Measurements from ENCODE around the gene MAPK12.
"Not testable (repeated sequence)": the region's sequence is repeated elsewhere in the genome, so short reads cannot be mapped to it uniquely, and the experiment has no call there.

Gene MAPK12

GRCh38 chr22:50216055-50216683, 45.3 kb downstream of the MAPK12 start:
- DNase-seq (ENCODE audit: low spot score): no peak

DNA sequence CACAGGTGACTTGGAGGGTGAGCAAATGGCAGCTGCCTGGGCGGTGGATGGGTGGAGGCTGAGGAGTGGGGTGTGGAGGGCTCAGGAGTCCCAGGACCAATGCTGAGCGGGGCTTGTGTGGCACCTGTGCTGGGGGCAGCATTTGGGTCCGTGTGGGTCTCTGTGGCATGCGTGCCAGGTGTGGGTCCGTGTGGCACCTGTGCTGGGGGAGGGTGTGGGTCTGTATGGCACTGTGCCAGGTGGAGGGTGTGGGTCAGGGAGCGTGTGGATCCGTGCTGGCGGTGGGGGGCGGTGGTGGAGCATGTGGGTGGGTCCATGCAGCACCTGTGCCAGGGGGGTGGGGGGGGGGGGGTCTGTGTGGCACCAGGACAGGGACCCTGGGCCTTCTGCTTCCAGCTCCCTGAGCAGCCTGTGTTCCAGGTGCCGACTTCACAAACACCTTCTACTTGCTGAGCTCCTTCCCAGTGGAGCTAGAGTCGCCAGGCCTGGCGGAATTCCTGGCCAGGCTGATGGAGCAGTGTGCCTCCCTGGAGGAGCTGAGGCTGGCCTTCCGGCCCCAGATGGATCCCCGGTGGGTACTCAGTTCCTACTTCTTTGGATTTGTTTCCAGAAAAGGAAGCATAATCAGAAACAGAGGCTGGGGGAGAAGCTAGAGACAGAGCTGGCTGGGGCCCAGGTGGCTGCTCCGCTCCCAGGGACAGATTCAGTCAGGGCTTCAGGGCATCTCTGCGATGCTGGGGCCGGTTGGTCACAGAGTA, 46.0 kb downstream of the MAPK12 start:
- DNase-seq (ENCODE audit: low spot score): no peak

DNA sequence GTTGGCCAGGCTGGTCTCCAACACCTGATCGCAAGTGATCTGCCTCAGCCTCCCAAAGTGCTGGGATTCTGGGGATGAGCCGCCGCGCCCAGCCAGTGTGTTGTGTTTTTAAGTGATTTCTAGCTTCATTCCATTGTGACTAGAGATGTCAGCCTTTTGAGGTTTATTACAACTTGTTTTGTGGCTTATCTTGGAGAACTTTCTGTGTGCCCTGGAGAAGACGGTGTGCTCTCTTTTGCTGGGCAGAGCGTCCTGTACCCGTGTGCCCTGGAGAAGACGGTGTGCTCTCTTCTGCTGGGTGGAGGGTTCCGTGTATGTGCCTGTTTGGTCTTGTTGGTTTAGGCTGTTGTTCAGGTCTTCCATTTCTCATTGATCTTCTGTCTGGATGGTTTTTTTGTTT, 48.2 kb downstream of the MAPK12 start:
- no peak for DNase-seq (ENCODE audit: low spot score)

DNA sequence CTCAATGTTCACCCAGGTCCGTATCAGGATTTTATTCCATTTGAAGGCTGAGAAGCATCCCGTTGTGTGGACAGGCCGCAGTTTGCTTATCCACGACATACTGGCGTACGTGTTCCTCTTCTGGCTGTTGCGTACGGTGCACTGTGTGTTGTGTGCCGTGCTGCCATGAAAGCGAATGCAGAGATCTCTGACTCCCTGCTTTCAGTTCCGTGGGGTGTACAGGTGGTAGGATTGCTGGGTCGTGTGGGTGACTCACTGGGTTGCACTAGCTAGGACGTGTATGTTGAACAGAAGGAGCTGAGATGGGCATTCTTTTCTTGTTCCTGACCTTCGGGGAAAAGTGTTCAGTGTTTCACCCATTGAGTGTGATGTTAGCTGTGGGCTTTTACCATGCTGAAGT, 50.3 kb downstream of the MAPK12 start:
- no peak for DNase-seq (ENCODE audit: low spot score)

DNA sequence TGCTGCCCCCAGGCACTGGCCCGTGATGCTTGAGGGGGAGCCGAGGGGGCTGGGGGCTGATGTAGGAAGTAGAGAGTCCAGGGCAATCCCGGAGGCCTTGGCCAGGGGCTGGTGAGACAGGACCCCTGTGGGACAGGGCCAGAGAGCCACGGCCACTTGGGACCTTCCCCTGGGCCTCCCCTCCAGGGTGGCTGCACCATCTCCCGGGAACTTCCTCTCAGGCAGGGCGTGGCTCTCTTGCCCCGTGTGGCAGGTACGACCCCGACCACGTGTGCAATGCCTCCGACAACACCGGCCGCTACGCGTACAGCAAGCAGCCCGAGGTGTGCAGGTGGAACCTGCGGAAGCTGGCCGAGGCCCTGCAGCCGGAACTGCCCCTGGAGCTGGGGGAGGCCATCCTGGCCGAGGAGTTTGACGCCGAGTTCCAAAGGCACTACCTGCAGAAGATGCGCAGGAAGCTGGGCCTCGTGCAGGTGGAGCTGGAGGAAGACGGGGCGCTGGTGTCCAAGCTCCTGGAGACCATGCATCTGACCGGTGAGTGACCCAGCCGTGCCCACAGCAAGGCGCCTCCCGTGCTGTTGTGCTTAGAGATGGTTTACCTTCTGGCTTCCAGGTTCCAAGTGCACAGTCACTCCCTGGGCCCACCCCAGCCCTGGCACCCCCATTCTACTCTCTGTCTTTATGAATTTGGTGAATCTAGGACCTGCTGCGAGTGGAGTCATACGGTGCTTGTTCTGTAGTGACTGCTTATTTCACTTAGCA, 50.9 kb downstream of the MAPK12 start:
- no peak for DNase-seq (ENCODE audit: low spot score)

DNA sequence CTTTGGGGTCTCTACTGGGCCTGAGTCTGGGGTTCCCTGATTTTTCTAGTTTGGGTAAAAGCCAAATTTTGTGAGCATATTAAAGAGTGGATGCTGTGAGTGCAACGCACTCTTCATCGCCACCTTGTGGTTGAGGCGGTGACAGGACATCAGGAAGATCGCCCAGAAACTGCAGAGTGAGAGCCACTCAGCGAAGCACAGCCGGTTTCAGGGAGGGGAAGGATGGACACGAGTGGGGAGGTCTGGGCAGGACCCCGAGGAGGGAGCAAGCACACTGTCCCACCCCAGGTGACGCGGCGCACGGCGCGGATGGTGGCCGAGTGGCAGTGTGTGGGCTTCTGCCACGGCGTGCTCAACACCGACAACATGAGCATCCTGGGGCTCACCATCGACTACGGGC, 51.6 kb downstream of the MAPK12 start:
- no peak for DNase-seq (ENCODE audit: low spot score)

GRCh38 chr22:50208939-50209892, 52.3 kb downstream of the MAPK12 start:
- no peak for DNase-seq (ENCODE audit: low spot score)

GRCh38 chr22:50208430-50208938, 53.0 kb downstream of the MAPK12 start:
- DNase-seq (ENCODE audit: low spot score): no peak

GRCh38 chr22:50207383-50208140, 53.9 kb downstream of the MAPK12 start:
- no peak for DNase-seq (ENCODE audit: low spot score)

GRCh38 chr22:50206599-50206998, 54.9 kb downstream of the MAPK12 start:
- DNase-seq (ENCODE audit: low spot score): peak; percentile 72

- DNase-seq (ENCODE audit: low spot score): no peak
Observed at GRCh38 chr22:50205781-50206569, 55.5 kb downstream of the MAPK12 start.

DNA sequence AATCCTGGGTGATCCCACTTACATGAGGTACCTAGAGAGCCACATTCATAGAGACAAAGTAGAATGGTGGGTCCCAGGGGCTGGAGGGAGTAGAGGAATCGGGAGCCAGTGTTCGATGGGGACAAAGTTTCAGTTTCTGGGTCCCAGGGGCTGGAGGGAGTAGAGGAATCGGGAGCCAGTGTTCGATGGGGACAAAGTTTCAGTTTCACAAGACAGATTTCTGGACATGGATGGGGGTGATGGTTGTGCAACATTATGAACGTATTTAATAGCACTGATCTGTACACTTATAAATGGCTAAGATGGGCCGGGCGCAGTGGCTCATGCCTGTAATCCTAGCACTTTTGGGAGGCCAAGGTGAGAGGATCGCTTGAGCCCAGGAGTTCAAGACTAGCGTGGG, 56.5 kb downstream of the MAPK12 start:
- DNase-seq (ENCODE audit: low spot score): not testable (repeated sequence)

GRCh38 chr22:50204571-50204970, 56.9 kb downstream of the MAPK12 start:
- no peak for DNase-seq (ENCODE audit: low spot score)

- no peak for DNase-seq (ENCODE audit: low spot score)
Observed at GRCh38 chr22:50203288-50203687, 58.2 kb downstream of the MAPK12 start.
